Measurements from ENCODE around the gene RING1. TPM values are rescaled to one million over a fixed set of nuclear protein-coding genes. Genes with fewer than 3 reads are reported as not detected.

RING1 gene
- total and polyA plus RNA-seq, 3 donors from 2014 or later: 36.2 to 60.2 (median 38.0) TPM

DNA sequence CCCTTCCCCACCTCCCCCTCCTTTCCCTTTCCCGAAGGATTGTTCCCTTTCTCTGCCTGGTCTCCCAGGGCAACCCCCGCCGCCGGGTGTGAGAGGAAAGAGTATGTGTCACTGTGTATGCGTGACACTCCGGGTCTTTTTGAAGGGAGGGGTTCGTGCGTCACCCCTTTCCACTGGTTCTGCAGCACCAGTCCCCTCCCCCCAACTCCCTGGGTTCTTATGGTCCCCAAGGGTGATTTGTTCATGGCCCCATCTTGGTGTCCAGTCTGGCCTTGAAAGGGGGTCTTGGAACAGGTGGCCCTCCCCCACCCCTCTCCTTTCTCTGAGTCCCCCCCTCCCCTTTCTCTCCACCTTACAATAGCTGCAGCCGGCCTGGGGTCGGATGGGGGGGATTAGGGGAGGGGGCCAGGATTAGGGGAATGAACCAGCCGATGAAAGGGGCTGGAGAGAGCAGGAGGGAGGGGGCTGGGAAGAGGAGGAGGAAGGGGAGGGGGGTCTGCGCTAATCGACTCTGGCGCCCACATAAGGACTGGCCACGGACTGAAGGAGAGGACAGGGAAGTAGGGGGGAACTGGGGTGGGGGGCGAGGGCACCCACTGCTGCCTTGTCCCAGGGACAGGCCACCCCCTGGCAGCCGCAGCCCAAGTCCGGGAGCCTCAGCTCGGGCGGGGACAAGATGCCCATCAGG lies 1.3 kb upstream of the RING1 start:
- TF ChIP-seq, protein P1, sequence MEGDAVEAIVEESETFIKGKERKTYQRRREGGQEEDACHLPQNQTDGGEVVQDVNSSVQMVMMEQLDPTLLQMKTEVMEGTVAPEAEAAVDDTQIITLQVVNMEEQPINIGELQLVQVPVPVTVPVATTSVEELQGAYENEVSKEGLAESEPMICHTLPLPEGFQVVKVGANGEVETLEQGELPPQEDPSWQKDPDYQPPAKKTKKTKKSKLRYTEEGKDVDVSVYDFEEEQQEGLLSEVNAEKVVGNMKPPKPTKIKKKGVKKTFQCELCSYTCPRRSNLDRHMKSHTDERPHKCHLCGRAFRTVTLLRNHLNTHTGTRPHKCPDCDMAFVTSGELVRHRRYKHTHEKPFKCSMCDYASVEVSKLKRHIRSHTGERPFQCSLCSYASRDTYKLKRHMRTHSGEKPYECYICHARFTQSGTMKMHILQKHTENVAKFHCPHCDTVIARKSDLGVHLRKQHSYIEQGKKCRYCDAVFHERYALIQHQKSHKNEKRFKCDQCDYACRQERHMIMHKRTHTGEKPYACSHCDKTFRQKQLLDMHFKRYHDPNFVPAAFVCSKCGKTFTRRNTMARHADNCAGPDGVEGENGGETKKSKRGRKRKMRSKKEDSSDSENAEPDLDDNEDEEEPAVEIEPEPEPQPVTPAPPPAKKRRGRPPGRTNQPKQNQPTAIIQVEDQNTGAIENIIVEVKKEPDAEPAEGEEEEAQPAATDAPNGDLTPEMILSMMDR (IDR thresholded peaks at IDR 0.05): no peak
- TF ChIP-seq POLR2A (IDR thresholded peaks at IDR 0.05): no peak
- DNase-seq: no peak
- no peaks in the 10 kb centered on the region for H3K36me3 ChIP-seq (ENCODE audit: low read depth, missing control alignments)
- intact Hi-C loops (cut with DNase I; ENCODE audit: low total_unique reads): loop anchor here (10.0 kb wide), 1 partner anchor 108 kb away; the partner anchor contains the start of genes TAPBP and ZBTB22
- no peaks in the 10 kb centered on the region for H3K27me3 ChIP-seq
- WGBS, 2 donors: 12 to 21% methylated on average over 16 to 20 of the region's 20 CpGs
- peak overlapping the region in 1 of 2 donors; percentile 98 for H3K4me3 ChIP-seq
- H3K27ac ChIP-seq: peak overlapping the region; percentile 97 to 98
- no peaks in the 10 kb centered on the region for H3K9me3 ChIP-seq
- H3K4me1 ChIP-seq: peaks cover 30% of the 10 kb centered on the region

DNA sequence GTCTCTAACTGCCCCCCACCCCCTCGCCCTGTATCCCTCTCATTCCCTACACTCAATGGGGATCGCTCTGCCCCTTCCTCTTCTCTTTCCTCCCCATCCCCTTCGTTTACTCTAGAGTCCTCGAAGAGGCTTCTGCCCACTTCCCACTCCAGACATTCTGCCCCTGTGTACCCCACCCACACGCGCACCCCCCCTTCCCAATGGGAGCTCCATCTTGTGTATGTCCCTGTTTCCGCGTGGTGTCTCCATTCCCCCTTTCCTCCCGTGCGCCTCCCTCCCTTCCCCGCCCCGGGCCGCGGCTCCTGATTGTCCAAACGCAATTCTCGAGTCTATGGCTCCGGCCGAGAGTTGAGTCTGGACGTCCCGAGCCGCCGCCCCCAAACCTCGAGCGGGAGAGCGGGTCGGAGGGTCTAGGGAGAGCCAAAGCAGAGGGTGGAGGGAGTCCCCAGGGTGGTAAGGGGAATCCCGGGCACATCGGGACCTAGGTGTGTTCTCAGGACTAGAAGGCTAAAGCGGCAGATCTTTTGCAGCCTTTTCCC lies 679 bp upstream of the RING1 start:
- TF ChIP-seq, protein P1 (IDR thresholded peaks at IDR 0.05): no peak
- TF ChIP-seq POLR2A (IDR thresholded peaks at IDR 0.05): no peak
- Histone ChIP-seq H3K36me3 (ENCODE audit: low read depth, missing control alignments) (no peaks in the 10 kb centered on the region), H3K27ac (peak overlapping the region; percentile 97 to 98), H3K4me3 (peak overlapping the region; percentile 87 to 98), H3K27me3 (no peaks in the 10 kb centered on the region), H3K4me1 (peaks cover 26% of the 10 kb centered on the region), H3K9me3 (no peaks in the 10 kb centered on the region)
- intact Hi-C loops (cut with DNase I; ENCODE audit: low total_unique reads): loop anchor here (10.0 kb wide), 1 partner anchor 107 kb away; the partner anchor contains the start of genes TAPBP and ZBTB22
- peak; percentile 35 for DNase-seq
- 2% methylated on average over 23 to 29 of the region's 29 CpGs for WGBS, 2 donors

DNA sequence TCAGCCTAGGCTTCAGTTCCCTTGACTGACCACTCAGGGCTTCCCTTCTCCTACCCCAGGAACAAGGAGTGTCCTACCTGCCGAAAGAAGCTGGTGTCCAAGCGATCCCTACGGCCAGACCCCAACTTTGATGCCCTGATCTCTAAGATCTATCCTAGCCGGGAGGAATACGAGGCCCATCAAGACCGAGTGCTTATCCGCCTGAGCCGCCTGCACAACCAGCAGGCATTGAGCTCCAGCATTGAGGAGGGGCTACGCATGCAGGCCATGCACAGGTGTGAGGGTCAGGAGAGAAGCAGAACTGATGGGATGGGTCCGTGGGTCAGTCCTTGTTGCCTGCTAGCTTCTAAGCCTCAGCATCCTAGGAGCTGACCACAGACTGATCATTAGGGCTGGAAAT lies 1.6 kb downstream of the RING1 start:
- Histone ChIP-seq H3K27me3 (no peaks in the 10 kb centered on the region), H3K36me3 (ENCODE audit: low read depth, missing control alignments) (no peaks in the 10 kb centered on the region), H3K27ac (no peak overlapping the region), H3K4me3 (no peak overlapping the region), H3K9me3 (no peaks in the 10 kb centered on the region), H3K4me1 (peaks cover 36% of the 10 kb centered on the region)
- no peak for TF ChIP-seq POLR2A (IDR thresholded peaks at IDR 0.05)
- TF ChIP-seq, protein P1 (IDR thresholded peaks at IDR 0.05): no peak
- intact Hi-C loops (cut with DNase I; ENCODE audit: low total_unique reads): loop anchor here (10.0 kb wide), 1 partner anchor 105 kb away; the partner anchor contains the start of genes TAPBP and ZBTB22
- DNase-seq: no peak
- WGBS, 2 donors: 90% methylated on average over 10 of the region's 10 CpGs; no CpG with 5 or more reads in 1 of the 2 donors

DNA sequence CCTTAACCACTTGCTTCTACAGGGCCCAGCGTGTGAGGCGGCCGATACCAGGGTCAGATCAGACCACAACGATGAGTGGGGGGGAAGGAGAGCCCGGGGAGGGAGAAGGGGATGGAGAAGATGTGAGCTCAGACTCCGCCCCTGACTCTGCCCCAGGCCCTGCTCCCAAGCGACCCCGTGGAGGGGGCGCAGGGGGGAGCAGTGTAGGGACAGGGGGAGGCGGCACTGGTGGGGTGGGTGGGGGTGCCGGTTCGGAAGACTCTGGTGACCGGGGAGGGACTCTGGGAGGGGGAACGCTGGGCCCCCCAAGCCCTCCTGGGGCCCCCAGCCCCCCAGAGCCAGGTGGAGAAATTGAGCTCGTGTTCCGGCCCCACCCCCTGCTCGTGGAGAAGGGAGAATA lies 2.8 kb downstream of the RING1 start:
- WGBS, 2 donors: 75 to 84% methylated on average over 9 to 15 of the region's 17 CpGs
- peaks cover 31% of the 10 kb centered on the region for H3K4me1 ChIP-seq
- TF ChIP-seq, protein P1 (IDR thresholded peaks at IDR 0.05): no peak
- TF ChIP-seq POLR2A (IDR thresholded peaks at IDR 0.05): no peak

More for the DNA sequence above, 2.8 kb downstream of the RING1 start:
- H3K9me3 ChIP-seq: no peaks in the 10 kb centered on the region
- H3K4me3 ChIP-seq: no peak overlapping the region
- no peak overlapping the region for H3K27ac ChIP-seq
- intact Hi-C loops (cut with DNase I; ENCODE audit: low total_unique reads): no loop called here
- no peaks in the 10 kb centered on the region for H3K36me3 ChIP-seq (ENCODE audit: low read depth, missing control alignments)
- no peaks in the 10 kb centered on the region for H3K27me3 ChIP-seq
- no peak for DNase-seq

All from testis (tissue), 3 donors.